GM12892 (cell line): Measurements from ENCODE around the gene ZEB1.
A peak's percentile ranks its signal among the peaks of the same experiment; 100 is the strongest.

ENCODE experiments used
- DNase-seq: peaks from one replicate; pipeline ENCODE4 v3.0.0; 2011; ENCODE audit not compliant: insufficient read length
- FAIRE-seq: peaks from 2 replicates; lab custom pipeline; 2011; peaks lifted over from hg19 to GRCh38; lab: Jason Lieb, UNC
- POLR2A ChIP-seq: IDR thresholded peaks from 2 replicates; pipeline ENCODE4 v1.6.1; 2011; ENCODE audit warnings: low read depth, low read length, control low read depth
- POLR2AphosphoS5 ChIP-seq: IDR thresholded peaks from 2 replicates; pipeline ENCODE4 v1.6.1; 2011; ENCODE audit warnings: low read depth, low read length, control low read depth
- TAF1 ChIP-seq: IDR thresholded peaks from 2 replicates; pipeline ENCODE4 v1.6.1; 2011; ENCODE audit warnings: low read depth, mild to moderate bottlenecking, control low read depth, low read length, borderline replicate concordance

ZEB1 gene

DNA sequence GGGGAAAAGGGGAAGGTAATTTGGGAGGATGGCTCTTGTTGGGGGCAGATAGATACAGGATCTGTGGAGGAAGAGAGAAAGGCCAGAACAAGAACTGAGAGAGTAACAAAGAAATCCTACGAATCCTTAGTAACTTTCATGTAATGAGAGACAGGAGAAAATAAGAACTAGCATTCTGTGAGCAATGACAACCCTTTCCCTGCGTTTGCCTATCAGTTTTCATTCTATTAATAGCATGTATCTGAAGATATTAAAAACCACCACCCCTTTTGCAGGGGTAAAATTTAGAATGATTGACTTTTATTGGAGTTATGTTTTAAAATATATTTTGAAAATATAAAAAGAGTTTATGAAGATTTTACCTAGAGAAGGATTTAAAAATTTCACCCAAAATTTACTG is 132.8 kb downstream of the ZEB1 start:
- DNase-seq (no peak), FAIRE-seq (no peak)
- TF ChIP-seq TAF1 (no peak), POLR2A (no peak), POLR2AphosphoS5 (no peak)

DNA sequence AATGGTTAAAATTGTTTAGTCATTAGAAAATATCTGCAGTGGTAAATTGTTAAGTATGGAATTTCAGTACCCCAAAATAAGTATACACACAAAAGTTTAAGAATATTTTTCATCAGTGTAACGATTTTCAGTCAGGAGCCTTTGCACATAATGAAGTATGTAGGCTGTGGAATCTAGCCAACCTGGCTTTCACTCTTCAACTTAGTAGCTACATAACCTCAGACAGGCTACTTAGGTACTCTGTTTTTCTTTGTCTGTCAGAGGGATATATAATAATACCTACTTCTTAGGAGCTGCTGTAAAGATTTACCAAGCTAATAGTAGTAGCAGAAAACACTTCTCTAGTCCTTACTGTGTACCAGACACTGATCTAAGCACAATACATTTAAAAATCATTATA is 137.5 kb downstream of the ZEB1 start:
- FAIRE-seq (no peak), DNase-seq (no peak)
- TF ChIP-seq TAF1 (no peak), POLR2A (no peak), POLR2AphosphoS5 (no peak)

DNA sequence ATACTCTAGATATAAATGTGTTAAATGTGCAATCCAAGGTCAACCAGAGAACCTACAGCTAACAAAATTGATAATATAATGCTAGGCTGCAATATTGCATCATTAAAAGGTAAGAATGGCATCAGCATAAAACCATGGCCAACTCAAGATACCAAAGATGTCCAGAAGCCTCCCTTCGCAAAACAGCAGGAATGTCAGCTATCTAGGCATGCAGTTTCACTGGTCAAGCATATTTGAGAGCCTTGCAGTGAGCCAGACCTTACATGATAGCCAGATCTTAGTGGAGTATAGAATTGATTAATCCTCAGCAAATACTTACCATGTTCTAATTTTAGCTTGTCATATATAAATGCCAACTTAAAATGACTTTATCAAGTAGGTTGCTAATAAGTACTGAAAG is 138.8 kb downstream of the ZEB1 start:
- TF ChIP-seq TAF1: no peak
- TF ChIP-seq POLR2AphosphoS5: no peak
- TF ChIP-seq POLR2A: no peak
- FAIRE-seq (peak; percentile 48), DNase-seq (no peak)

DNA sequence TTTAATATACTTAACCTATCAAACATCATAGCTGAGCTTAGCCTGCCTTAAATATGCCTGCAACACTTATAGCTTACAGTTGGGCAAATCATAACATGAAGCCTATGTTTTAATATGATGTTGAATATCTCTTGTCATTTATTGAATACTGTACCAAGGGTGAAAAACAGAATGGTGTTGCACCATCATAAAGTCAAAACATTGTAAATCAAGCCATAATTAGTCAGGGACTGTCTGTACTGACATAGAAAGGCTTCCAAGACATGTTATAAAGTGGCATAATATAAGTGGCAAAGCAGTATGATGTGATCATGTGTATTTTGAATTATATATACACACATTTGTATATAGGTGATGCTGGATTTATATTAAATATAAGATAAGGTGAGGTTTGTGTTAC is 140.0 kb downstream of the ZEB1 start:
- TF ChIP-seq TAF1: no peak
- TF ChIP-seq POLR2A: no peak
- TF ChIP-seq POLR2AphosphoS5: no peak
- FAIRE-seq (no peak), DNase-seq (no peak)

DNA sequence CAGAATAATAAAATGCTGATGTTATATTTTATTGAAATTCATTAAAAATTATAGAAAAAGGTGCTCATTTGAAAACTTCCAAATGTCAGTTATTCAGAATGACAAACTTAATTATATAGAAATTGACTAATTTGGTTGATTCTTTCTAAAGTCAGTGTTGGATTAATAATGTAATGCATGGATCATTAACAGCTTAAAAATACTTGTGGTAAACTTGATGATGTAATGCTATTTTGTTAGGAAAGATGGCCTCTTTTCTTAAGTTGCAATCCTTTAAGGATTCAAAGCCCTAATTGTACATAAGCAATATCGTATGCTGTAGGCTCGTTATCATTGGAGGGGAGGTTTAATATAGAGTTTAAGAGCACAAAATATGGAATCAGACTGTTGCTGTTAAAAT is 141.2 kb downstream of the ZEB1 start:
- FAIRE-seq: no peak

DNA sequence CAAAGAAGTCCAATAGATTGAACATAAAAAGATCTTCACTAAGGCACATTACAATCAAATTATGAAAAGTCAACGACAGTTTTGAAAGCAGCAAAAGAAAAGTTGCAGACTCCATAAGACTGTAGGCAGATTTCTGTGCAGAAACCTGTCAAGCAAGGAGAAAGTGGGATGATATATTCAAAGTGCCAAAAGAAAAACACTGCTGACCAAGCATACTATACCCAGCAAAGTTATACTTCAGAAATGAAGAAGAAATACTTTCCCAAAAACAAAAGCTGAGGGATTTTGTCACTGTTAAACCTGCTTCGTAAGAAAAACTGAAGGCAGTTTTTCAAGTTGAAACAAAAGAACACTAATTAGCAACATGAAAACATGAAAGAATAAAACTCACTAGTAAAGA is 145.5 kb downstream of the ZEB1 start:
- no peak for DNase-seq
- no peak for TF ChIP-seq POLR2AphosphoS5
- no peak for FAIRE-seq

More for the DNA sequence above, 141.2 kb downstream of the ZEB1 start:
- no peak for DNase-seq
- TF ChIP-seq TAF1 (no peak), POLR2A (no peak), POLR2AphosphoS5 (no peak)

DNA sequence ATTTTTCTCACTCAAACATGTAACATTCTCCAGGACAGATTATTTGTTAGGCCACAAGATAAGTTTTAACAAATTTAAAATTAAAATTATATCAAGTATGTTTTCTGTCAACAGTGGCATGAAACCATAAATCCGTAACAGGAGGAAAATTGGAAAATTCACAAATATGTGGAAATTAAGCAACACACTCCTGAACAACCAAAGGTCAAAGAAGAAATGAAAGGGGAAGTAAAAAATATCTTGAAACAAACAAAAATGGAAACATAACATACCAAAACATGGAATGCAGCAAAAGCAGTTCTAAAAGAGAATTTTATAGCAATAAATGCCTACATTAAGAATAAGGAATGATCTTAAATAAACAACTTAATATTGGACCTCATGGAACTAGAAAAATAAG is 147.3 kb downstream of the ZEB1 start:
- no peak for TF ChIP-seq TAF1
- no peak for TF ChIP-seq POLR2A
- TF ChIP-seq POLR2AphosphoS5: no peak
- FAIRE-seq (no peak), DNase-seq (no peak)

DNA sequence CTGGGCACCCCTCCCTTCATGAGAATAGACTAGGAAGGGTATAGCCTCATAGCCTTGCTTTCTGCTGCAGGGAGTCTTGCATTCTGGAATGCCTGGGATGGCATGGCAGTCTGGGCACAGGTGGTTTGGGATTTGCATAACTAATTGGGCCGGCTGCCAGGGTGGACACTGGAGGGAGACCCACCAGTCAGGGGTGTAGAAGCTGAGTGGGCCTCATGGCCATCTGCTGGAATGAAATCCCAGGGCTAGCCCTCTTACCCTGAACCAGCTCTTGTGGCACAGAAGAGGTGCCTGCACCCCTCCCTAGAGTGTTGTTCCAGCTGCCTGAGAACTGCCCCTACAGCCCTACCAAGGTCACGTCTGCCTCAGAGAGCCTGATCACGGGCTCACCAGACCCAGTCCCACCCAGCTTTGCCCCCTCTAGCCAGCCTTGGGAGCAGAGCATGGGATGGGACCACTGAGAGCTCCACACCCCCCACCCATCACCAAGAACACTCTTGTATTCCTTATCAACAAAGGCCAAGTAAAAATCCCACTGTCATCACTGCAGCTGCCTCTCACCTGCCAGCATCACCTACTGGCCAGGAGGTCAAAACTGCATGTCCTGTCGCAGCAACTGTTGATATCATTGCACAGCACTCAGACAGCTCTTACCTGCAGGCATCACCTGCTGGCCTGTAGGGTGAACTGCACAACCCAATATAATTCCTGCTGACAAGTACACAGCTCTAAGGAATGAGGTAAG is 148.9 kb downstream of the ZEB1 start:
- TF ChIP-seq TAF1: no peak
- no peak for TF ChIP-seq POLR2A
- no peak for TF ChIP-seq POLR2AphosphoS5
- DNase-seq (no peak), FAIRE-seq (no peak)

DNA sequence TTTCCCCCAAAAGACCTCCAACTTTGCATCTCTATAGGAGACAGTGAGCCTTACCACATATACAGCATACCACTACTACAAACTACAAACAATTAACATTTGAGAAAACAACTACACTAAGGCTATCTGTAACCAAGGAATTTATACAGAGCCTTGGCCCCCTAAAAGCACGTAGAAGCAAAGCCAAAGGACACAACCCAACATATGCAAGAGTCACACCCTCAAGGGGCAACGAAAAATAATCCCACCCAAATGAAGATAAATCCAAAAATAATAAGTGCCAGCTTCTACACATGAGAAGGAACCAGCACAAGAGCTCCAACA is 149.5 kb downstream of the ZEB1 start:
- DNase-seq (no peak), FAIRE-seq (no peak)
- no peak for TF ChIP-seq POLR2A
- TF ChIP-seq POLR2AphosphoS5: no peak
- TF ChIP-seq TAF1: no peak

DNA sequence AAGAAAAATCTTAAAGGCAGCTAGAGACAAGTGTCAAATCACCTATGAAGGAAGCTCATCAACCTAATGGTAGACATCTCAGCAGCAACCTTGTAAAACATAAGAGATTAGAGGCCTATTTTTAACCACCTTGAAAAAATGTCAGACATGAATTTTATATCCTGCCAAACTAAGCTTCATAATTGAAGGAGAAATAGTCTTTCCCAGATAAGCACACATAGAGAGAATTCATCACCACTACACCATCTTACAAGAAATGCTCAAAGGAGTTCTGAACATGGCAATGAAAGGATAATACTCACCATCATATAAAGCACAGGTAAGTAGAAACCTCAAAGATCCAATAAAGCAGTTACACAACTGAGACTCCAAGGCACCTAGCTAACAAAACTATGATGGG is 156.5 kb downstream of the ZEB1 start:
- DNase-seq (no peak), FAIRE-seq (no peak)
- TF ChIP-seq TAF1 (no peak), POLR2A (no peak), POLR2AphosphoS5 (no peak)

DNA sequence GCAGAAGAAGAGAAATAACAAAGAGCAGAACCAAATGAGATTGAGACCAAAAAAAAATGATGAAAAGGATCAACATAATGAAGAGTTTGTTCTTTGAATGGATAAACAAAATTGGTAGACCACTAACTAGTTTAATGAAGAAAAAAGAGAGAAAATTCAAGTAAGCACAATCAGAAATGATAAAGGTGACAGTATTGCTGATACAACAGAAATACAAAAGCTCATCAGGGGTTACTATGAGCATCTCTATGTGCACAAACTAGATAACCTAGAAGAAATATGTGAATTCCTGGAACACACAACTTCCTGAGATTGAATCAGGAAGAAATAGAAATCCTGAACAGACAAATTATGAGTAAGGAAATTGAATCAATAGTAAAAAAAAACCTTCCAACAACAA is 157.1 kb downstream of the ZEB1 start:
- no peak for DNase-seq
- no peak for TF ChIP-seq TAF1
- no peak for TF ChIP-seq POLR2AphosphoS5
- TF ChIP-seq POLR2A: no peak
- no peak for FAIRE-seq

DNA sequence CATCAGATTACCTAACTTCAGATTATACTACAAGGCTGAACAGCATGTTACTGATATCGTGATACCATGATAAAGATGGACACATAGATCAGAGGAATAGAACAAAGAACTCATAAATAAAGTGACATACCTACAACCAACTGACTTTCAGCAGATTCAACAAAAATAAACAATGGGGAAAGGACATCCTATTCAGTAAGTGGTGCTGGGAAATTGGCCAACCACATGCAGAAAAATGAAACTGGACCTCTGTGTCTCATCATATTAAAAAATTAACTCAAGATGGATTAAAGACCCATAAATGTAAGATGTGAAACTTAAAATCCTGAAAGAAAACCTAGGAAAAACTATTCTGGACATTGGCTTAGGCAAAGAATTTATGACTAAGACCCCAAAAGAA is 158.6 kb downstream of the ZEB1 start:
- no peak for DNase-seq
- no peak for FAIRE-seq
- no peak for TF ChIP-seq POLR2AphosphoS5
- no peak for TF ChIP-seq POLR2A
- no peak for TF ChIP-seq TAF1

DNA sequence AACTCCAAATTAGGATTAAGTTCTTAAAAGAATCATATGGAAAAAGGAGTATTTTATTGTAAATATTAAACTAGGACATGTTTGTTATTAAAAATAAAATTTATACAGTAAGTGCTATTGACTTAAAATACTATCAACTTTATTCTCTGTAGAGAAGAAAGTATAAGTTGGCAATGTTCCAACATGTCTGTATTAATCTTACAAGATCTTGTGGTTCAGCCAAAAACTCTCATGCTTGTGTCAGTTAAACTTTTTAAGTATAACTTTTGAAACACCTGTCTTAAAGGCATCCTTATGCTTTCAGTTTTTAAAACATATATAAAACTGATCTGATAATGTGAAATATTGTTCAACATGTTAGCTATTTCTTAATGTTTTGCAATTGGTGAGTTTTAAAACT is 160.7 kb downstream of the ZEB1 start:
- FAIRE-seq (no peak), DNase-seq (no peak)
- TF ChIP-seq POLR2AphosphoS5 (no peak), POLR2A (no peak), TAF1 (no peak)

DNA sequence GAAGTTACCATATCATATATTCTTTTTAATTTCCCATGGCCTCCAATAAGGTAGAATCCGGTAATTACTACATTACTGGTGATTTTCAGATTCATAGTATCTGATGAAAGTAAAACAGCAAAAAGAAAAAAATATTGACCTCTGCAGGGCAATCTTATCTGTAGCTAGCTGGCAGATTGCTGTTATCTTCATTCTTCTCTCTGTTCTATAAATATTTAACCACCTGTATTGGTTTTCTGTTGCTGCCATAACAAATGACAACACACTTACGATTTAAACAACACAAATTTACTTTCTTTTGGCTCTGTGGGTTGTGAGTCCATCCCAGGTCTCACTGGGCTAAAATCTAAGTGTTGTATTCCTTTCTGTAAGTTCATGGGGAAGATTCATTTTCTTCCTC is 164.5 kb downstream of the ZEB1 start:
- FAIRE-seq: no peak
- TF ChIP-seq POLR2AphosphoS5 (no peak), TAF1 (no peak), POLR2A (no peak)
- no peak for DNase-seq
